Thyroid gland (tissue), 4 donors: ENCODE results near the gene PM20D1. TPM values are rescaled to one million over a fixed set of nuclear protein-coding genes. Genes with fewer than 3 reads are reported as not detected.

Source experiments
- DNase-seq, 2 donors: peaks; one replicate each; pipeline ENCODE4 v3.0.0-alpha.2; 2019
- H3K27ac ChIP-seq, 3 donors: fragments of 200-600 bp; sonication (generic); 1 replicate in 2 of 3; 2 replicates in 1 of 3; pipeline ENCODE4 v1.5.1; 2016 to 2019; ENCODE audit warnings: mild to moderate bottlenecking in 1 of 3, moderate library complexity in 1 of 3
- H3K27me3 ChIP-seq: fragments of 200-600 bp; sonication (generic); one replicate; pipeline ENCODE4 v1.5.1; 2019
- H3K36me3 ChIP-seq, 2 donors: fragments of 200-600 bp; sonication (generic); one replicate each; pipeline ENCODE4 v1.5.1; 2016 to 2019
- H3K4me1 ChIP-seq, 2 donors: fragments of 200-600 bp; sonication (generic); one replicate each; pipeline ENCODE4 v1.5.1; 2017 to 2019
- H3K4me3 ChIP-seq, 3 donors: fragments of 200-600 bp; sonication (generic); replicated peaks in 1 of 3; 1 replicate in 2 of 3; 2 replicates in 1 of 3; pipeline ENCODE4 v1.5.1; 2016; ENCODE audit warnings: mild to moderate bottlenecking in 1 of 3
- H3K9me3 ChIP-seq: fragments of 200-600 bp; sonication (generic); one replicate; pipeline ENCODE4 v1.5.1; 2017
- POLR2A ChIP-seq, 2 donors: fragments of 450-650 bp; IDR thresholded peaks; one replicate each; pipeline ENCODE4 v1.6.1; 2017; ENCODE audit warnings: antibody characterized with exemption in 2 of 2, mild to moderate bottlenecking in 2 of 2, moderate library complexity in 1 of 2
- WGBS, 2 donors: methylation state at CpG; one replicate each; pipeline ENCODE4 v1.1.5; 2017; 5-methylcytosine and 5-hydroxymethylcytosine counted together
- intact Hi-C: fragments of 100-400 bp; cut with DNase I; formaldehyde crosslinking; loops from one replicate; pipeline ENCODE4 v1.15.1; 2023
- total RNA-seq, 4 donors: library from RNA; depleted of rRNA; stranded (reverse); fragments of >200 nt; gene quantifications; one replicate each; pipeline ENCODE4 v1.2.3, GENCODE V29; 2016
- TF ChIP-seq, protein P1 (sequence below), 6 experiments: fragments of 200-600 bp in 3 of 6; fragments of 450-650 bp in 3 of 6; sonication (generic) in 3 of 6; IDR thresholded peaks; one replicate each; pipeline ENCODE4 v1.5.1; 2016 to 2019; ENCODE audit warnings: antibody characterized with exemption in 6 of 6, mild to moderate bottlenecking in 2 of 6, inconsistent platforms in 1 of 6, moderate library complexity in 1 of 6

Gene PM20D1
- total RNA-seq, 4 donors from 2014 or later: 0.50 to 0.81 (median 0.68) TPM

GRCh38 chr1:205780335-205780734, 69.6 kb downstream of the PM20D1 start:
- peaks cover 24 to 28% of the 10 kb centered on the region in 2 donors for H3K4me1 ChIP-seq
- 91 to 94% methylated on average over 5 of the region's 5 CpGs for WGBS, 2 donors
- no peak overlapping the region for H3K27ac ChIP-seq
- intact Hi-C loops: no loop called here
- TF ChIP-seq, protein P1, sequence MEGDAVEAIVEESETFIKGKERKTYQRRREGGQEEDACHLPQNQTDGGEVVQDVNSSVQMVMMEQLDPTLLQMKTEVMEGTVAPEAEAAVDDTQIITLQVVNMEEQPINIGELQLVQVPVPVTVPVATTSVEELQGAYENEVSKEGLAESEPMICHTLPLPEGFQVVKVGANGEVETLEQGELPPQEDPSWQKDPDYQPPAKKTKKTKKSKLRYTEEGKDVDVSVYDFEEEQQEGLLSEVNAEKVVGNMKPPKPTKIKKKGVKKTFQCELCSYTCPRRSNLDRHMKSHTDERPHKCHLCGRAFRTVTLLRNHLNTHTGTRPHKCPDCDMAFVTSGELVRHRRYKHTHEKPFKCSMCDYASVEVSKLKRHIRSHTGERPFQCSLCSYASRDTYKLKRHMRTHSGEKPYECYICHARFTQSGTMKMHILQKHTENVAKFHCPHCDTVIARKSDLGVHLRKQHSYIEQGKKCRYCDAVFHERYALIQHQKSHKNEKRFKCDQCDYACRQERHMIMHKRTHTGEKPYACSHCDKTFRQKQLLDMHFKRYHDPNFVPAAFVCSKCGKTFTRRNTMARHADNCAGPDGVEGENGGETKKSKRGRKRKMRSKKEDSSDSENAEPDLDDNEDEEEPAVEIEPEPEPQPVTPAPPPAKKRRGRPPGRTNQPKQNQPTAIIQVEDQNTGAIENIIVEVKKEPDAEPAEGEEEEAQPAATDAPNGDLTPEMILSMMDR (IDR thresholded peaks at IDR 0.05): no peak
- TF ChIP-seq POLR2A (IDR thresholded peaks at IDR 0.05): no peak
- H3K4me3 ChIP-seq: no peak overlapping the region
- no peaks in the 10 kb centered on the region for H3K9me3 ChIP-seq
- H3K36me3 ChIP-seq: no peaks in the 10 kb centered on the region
- DNase-seq: no peak
- H3K27me3 ChIP-seq: no peaks in the 10 kb centered on the region

Other genes with a start within 250 kb of the PM20D1 start
- 10 to 100 TPM; 18.0 to 33.9 (median 28.4) TPM for gene ELK4, start 218.1 kb downstream of the PM20D1 start, total RNA-seq
- gene SLC45A3, start 169.6 kb downstream of the PM20D1 start, total RNA-seq: 1 to 10 TPM; 1.4 to 6.7 (median 2.6) TPM
- gene NUCKS1, start 100.0 kb downstream of the PM20D1 start, total RNA-seq: 100 to 1,000 TPM; 122 to 237 (median 177) TPM
- 10 to 100 TPM; 52.4 to 78.1 (median 58.9) TPM for gene RAB29, start 74.7 kb downstream of the PM20D1 start, total RNA-seq
- gene SLC41A1, start 36.9 kb downstream of the PM20D1 start, total RNA-seq: 10 to 100 TPM; 52.1 to 98.9 (median 64.6) TPM
- 1 to 10 TPM; 1.6 to 4.8 (median 3.3) TPM for gene SLC26A9, start 93.3 kb upstream of the PM20D1 start, total RNA-seq
- gene RAB7B, start 153.3 kb upstream of the PM20D1 start, total RNA-seq: 10 to 100 TPM in 2 of 4 donors, 1 to 10 TPM in 2; 4.8 to 12.6 (median 8.7) TPM
- gene CTSE, start 173.8 kb upstream of the PM20D1 start, total RNA-seq: 10 to 100 TPM in 3 of 4 donors, 1 to 10 TPM in 1; 3.6 to 38.2 (median 19.0) TPM
- gene RHEX, start 203.0 kb upstream of the PM20D1 start, total RNA-seq: 1 to 10 TPM; 1.2 to 1.7 (median 1.6) TPM